Chondrocyte (in vitro differentiated cells): ENCODE measurements around the gene NDUFB3. TPM values are rescaled to one million over a fixed set of nuclear protein-coding genes. Genes with fewer than 3 reads are reported as not detected.

Experiments used
- DNase-seq: peaks from one replicate; pipeline ENCODE4 v3.0.0; 2021; ENCODE audit warnings: mixed read lengths, low spot score
- H3K27ac Mint-ChIP-seq: one replicate; pipeline ENCODE4 v1.8.0; 2021; ENCODE audit warnings: mild to moderate bottlenecking, moderate library complexity, mixed read lengths; ENCODE audit not compliant: unreplicated experiment
- H3K27me3 Mint-ChIP-seq: 2 replicates; pipeline ENCODE4 v1.8.0; 2021; ENCODE audit warnings: low read depth, mixed read lengths
- H3K36me3 Mint-ChIP-seq: 2 replicates; pipeline ENCODE4 v1.8.0; 2021; ENCODE audit warnings: low read depth, mixed read lengths
- H3K4me1 Mint-ChIP-seq: 2 replicates; pipeline ENCODE4 v1.8.0; 2021; ENCODE audit warnings: low read depth, mild to moderate bottlenecking, mixed read lengths
- H3K4me3 Mint-ChIP-seq: one replicate; pipeline ENCODE4 v1.8.0; 2021; ENCODE audit warnings: mild to moderate bottlenecking, moderate library complexity, mixed read lengths; ENCODE audit not compliant: unreplicated experiment
- H3K9me3 Mint-ChIP-seq: 2 replicates; pipeline ENCODE4 v1.8.0; 2021; ENCODE audit warnings: low read depth, mixed read lengths
- CTCF ChIP-seq: fragments of 200-600 bp; sonication (generic); IDR thresholded peaks from 2 replicates; pipeline ENCODE4 v1.5.0; 2021; ENCODE audit warnings: antibody characterized with exemption, mild to moderate bottlenecking, moderate library complexity
- total RNA-seq: library from RNA; stranded (reverse); gene quantifications from 3 replicates; pipeline ENCODE4 v1.2.1, GENCODE V29; 2021

NDUFB3 gene
- total RNA-seq, 1 donor from 2014 or later, result 66.2 TPM

- Mint-ChIP-seq H3K4me3 (no peak overlapping the region), H3K27ac (no peak overlapping the region), H3K4me1 (no peaks in the 10 kb centered on the region), H3K36me3 (no peaks in the 10 kb centered on the region), H3K27me3 (no peaks in the 10 kb centered on the region), H3K9me3 (no peaks in the 10 kb centered on the region)
- TF ChIP-seq CTCF, result no peak
- no peak for DNase-seq
These were observed 28.7 kb downstream of the NDUFB3 start for GRCh38 chr2:201100497-201100896.

GRCh38 chr2:201105759-201106158 lies 34.0 kb downstream of the NDUFB3 start:
- TF ChIP-seq CTCF, result no peak
- no peak for DNase-seq
- H3K4me3 Mint-ChIP-seq, result no peak overlapping the region
- H3K27me3 Mint-ChIP-seq, result no peaks in the 10 kb centered on the region
- no peaks in the 10 kb centered on the region for H3K9me3 Mint-ChIP-seq
- H3K36me3 Mint-ChIP-seq, result no peaks in the 10 kb centered on the region
- no peaks in the 10 kb centered on the region for H3K4me1 Mint-ChIP-seq
- H3K27ac Mint-ChIP-seq, result no peak overlapping the region

GRCh38 chr2:201107624-201108023 lies 35.8 kb downstream of the NDUFB3 start:
- Mint-ChIP-seq H3K36me3 (no peaks in the 10 kb centered on the region), H3K9me3 (no peaks in the 10 kb centered on the region), H3K27ac (no peak overlapping the region), H3K27me3 (no peaks in the 10 kb centered on the region), H3K4me1 (no peaks in the 10 kb centered on the region), H3K4me3 (no peak overlapping the region)
- DNase-seq, result no peak
- TF ChIP-seq CTCF, result no peak

GRCh38 chr2:201108341-201108740 lies 36.5 kb downstream of the NDUFB3 start:
- H3K27me3 Mint-ChIP-seq, result no peaks in the 10 kb centered on the region
- no peak for TF ChIP-seq CTCF
- H3K36me3 Mint-ChIP-seq, result no peaks in the 10 kb centered on the region
- no peak overlapping the region for H3K27ac Mint-ChIP-seq
- DNase-seq, result no peak
- H3K9me3 Mint-ChIP-seq, result no peaks in the 10 kb centered on the region
- H3K4me3 Mint-ChIP-seq, result no peak overlapping the region
- no peaks in the 10 kb centered on the region for H3K4me1 Mint-ChIP-seq

GRCh38 chr2:201109186-201109585 lies 37.4 kb downstream of the NDUFB3 start:
- no peak overlapping the region for H3K27ac Mint-ChIP-seq
- no peak for DNase-seq
- H3K4me1 Mint-ChIP-seq, result no peaks in the 10 kb centered on the region
- no peak overlapping the region for H3K4me3 Mint-ChIP-seq
- TF ChIP-seq CTCF, result no peak
- no peaks in the 10 kb centered on the region for H3K36me3 Mint-ChIP-seq
- no peaks in the 10 kb centered on the region for H3K9me3 Mint-ChIP-seq
- no peaks in the 10 kb centered on the region for H3K27me3 Mint-ChIP-seq
